ENCODE data around the gene PCNX3.

DNA sequence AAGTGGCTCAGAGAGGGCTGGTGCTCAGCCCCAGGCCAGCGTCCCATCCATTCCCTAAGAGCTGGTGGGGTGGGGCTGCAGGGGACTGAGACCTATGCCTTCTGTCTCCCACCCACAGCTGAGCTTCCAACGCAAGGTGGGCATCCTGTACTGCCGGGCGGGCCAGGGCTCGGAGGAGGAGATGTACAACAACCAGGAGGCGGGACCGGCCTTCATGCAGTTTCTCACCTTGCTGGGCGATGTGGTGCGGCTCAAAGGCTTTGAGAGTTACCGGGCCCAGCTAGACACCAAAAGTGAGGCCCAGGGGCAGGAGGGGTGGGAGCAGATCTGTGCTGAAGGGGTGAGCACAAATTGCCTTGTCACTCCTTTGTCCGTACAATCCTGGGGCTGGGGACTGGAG lies 29.3 kb downstream of the PCNX3 start:
- TF ChIP-seq POLR2A (IDR thresholded peaks at IDR 0.05; ENCODE audit: low read depth, low read length) = no peak
- no peak for TF ChIP-seq MYC (IDR thresholded peaks at IDR 0.05; ENCODE audit: low read depth, low read length)
- TF ChIP-seq, protein P1, sequence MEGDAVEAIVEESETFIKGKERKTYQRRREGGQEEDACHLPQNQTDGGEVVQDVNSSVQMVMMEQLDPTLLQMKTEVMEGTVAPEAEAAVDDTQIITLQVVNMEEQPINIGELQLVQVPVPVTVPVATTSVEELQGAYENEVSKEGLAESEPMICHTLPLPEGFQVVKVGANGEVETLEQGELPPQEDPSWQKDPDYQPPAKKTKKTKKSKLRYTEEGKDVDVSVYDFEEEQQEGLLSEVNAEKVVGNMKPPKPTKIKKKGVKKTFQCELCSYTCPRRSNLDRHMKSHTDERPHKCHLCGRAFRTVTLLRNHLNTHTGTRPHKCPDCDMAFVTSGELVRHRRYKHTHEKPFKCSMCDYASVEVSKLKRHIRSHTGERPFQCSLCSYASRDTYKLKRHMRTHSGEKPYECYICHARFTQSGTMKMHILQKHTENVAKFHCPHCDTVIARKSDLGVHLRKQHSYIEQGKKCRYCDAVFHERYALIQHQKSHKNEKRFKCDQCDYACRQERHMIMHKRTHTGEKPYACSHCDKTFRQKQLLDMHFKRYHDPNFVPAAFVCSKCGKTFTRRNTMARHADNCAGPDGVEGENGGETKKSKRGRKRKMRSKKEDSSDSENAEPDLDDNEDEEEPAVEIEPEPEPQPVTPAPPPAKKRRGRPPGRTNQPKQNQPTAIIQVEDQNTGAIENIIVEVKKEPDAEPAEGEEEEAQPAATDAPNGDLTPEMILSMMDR (IDR thresholded peaks at IDR 0.05; ENCODE audit: extremely low read depth in 1 of 2, insufficient read depth in 1 of 2, low read depth in 1 of 2, low read length in 2 of 2) = no peak
- no peak for TF ChIP-seq EZH2 (IDR thresholded peaks at IDR 0.05; ENCODE audit: borderline replicate concordance, low read depth, low read length, severe bottlenecking)
- no peak for TF ChIP-seq POLR2AphosphoS5 (IDR thresholded peaks at IDR 0.05; ENCODE audit: insufficient read depth, low read depth, low read length)
- TF ChIP-seq, protein P2, sequence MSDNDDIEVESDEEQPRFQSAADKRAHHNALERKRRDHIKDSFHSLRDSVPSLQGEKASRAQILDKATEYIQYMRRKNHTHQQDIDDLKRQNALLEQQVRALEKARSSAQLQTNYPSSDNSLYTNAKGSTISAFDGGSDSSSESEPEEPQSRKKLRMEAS (IDR thresholded peaks at IDR 0.05; ENCODE audit: insufficient read depth, insufficient read length) = no peak
- TF ChIP-seq JUN (IDR thresholded peaks at IDR 0.05; ENCODE audit: borderline replicate concordance, insufficient read depth, insufficient read length, low read depth) = no peak
